Mucosa of stomach (tissue), 1 donor: Measurements from ENCODE around the gene SLCO4C1.

Source experiments
- H3K27me3 ChIP-seq: one replicate; pipeline ENCODE4 v1.7.0; 2013; ENCODE audit warnings: mild to moderate bottlenecking, low read length; ENCODE audit not compliant: control insufficient read depth, insufficient read depth
- H3K36me3 ChIP-seq: one replicate; pipeline ENCODE4 v1.7.0; 2013; ENCODE audit warnings: low read length; ENCODE audit not compliant: control insufficient read depth, insufficient read depth
- H3K4me1 ChIP-seq: one replicate; pipeline ENCODE4 v1.7.0; 2013; ENCODE audit warnings: mild to moderate bottlenecking, low read length; ENCODE audit not compliant: control insufficient read depth, insufficient read depth
- H3K4me3 ChIP-seq: one replicate; pipeline ENCODE4 v1.7.0; 2013; ENCODE audit warnings: low read length
- H3K9ac ChIP-seq: one replicate; pipeline ENCODE4 v1.7.0; 2013; ENCODE audit warnings: mild to moderate bottlenecking, low read length, moderate library complexity
- H3K9me3 ChIP-seq: one replicate; pipeline ENCODE4 v1.7.0; 2013; ENCODE audit warnings: mild to moderate bottlenecking, low read length, moderate library complexity; ENCODE audit not compliant: control insufficient read depth
- donor health status: Pancreatic carcinoma.

The SLCO4C1 gene

GRCh38 chr5:102249381-102249780 is 46.7 kb downstream of the SLCO4C1 start:
- Histone ChIP-seq H3K4me3 (no peak overlapping the region), H3K9ac (no peak overlapping the region), H3K4me1 (no peaks in the 10 kb centered on the region), H3K36me3 (no peaks in the 10 kb centered on the region), H3K9me3 (no peaks in the 10 kb centered on the region), H3K27me3 (no peaks in the 10 kb centered on the region)

GRCh38 chr5:102243213-102243612 is 52.9 kb downstream of the SLCO4C1 start:
- H3K9me3 ChIP-seq = no peaks in the 10 kb centered on the region
- no peak overlapping the region for H3K9ac ChIP-seq
- H3K4me1 ChIP-seq = no peaks in the 10 kb centered on the region
- H3K27me3 ChIP-seq = no peaks in the 10 kb centered on the region
- no peaks in the 10 kb centered on the region for H3K36me3 ChIP-seq
- H3K4me3 ChIP-seq = no peak overlapping the region

DNA sequence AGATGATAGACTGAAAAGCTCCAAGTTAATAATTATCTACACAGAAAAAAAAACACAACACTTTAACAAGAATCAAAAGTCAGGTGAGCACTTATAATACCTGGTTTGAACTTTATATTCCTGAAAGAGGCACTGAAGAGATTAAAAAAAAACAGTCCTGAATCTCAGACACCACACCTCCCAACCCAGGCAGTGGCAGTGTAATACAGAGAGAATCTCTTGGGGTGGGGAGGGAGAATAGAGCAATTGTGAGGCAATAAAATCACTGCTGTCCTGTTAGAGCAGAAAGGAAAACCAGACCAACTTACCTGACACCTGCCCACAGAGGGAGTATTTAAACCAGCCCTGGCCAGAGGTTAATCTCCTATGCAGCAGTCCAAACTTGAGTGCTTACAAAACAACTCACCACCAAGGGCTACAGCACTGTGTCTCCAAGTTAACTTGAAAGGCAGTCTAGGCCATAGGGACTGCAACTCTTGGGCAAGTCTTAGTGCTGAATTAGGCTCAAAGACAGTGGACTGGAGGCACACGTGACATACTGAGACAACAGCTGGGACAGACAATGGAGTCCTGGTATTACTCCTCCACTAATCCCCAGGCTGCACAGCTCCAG is 54.2 kb downstream of the SLCO4C1 start:
- Histone ChIP-seq H3K4me1 (no peaks in the 10 kb centered on the region), H3K36me3 (no peaks in the 10 kb centered on the region), H3K27me3 (no peaks in the 10 kb centered on the region), H3K4me3 (no peak overlapping the region), H3K9me3 (no peaks in the 10 kb centered on the region), H3K9ac (no peak overlapping the region)

DNA sequence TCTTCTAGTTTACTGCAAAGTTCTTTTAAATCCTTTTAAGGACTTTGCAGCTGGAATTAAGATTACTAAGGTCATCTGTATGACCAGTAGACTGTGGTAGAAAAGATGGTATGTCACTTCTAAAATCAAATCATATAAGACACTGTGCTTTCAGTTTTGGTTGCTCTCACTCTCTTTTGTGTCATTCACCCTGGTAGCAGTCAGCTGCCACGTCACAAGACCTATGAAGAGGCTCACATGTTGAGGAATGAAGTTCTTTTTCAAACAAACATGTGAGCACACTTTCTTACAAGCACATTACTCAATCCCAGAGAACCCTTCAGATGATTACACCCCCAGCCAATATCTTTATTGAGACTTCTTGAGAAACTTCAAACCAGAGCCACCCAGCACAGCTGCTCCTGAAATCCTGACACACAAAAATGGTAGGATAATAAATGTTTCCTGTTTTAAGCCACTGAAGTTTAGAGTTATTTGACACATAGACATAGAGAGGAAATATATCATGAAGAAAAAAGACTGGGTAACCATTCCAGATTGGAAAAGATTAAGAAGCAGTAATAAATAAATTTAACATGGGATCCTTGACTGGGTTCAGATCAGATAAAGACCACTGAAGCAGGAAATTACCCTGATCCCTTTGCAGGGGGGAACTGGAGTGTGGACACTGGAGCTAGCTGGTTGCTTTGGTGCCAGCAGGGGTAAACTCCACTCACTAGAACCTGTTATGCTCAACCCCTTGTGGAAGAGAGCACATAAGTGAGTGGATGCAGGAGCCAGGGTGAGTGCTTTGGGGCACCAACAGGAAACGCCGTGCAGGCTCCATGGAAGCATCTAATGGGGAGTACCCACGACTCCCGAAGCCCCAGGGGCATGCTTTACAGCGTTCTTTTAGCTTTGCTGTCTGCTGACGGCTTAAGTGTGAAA is 64.1 kb downstream of the SLCO4C1 start:
- H3K27me3 ChIP-seq = no peaks in the 10 kb centered on the region
- no peak overlapping the region for H3K4me3 ChIP-seq
- H3K4me1 ChIP-seq = no peaks in the 10 kb centered on the region
- no peaks in the 10 kb centered on the region for H3K9me3 ChIP-seq
- no peaks in the 10 kb centered on the region for H3K36me3 ChIP-seq
- no peak overlapping the region for H3K9ac ChIP-seq

- no peak overlapping the region for H3K9ac ChIP-seq
- H3K36me3 ChIP-seq = no peaks in the 10 kb centered on the region
- no peaks in the 10 kb centered on the region for H3K9me3 ChIP-seq
- H3K4me3 ChIP-seq = no peak overlapping the region
- H3K27me3 ChIP-seq = no peaks in the 10 kb centered on the region
- no peaks in the 10 kb centered on the region for H3K4me1 ChIP-seq
These were observed 66.4 kb downstream of the SLCO4C1 start for GRCh38 chr5:102229685-102230084.

GRCh38 chr5:102226321-102226720 is 69.8 kb downstream of the SLCO4C1 start:
- Histone ChIP-seq H3K9ac (no peak overlapping the region), H3K36me3 (no peaks in the 10 kb centered on the region), H3K27me3 (no peaks in the 10 kb centered on the region), H3K4me3 (no peak overlapping the region), H3K4me1 (no peaks in the 10 kb centered on the region), H3K9me3 (no peaks in the 10 kb centered on the region)

DNA sequence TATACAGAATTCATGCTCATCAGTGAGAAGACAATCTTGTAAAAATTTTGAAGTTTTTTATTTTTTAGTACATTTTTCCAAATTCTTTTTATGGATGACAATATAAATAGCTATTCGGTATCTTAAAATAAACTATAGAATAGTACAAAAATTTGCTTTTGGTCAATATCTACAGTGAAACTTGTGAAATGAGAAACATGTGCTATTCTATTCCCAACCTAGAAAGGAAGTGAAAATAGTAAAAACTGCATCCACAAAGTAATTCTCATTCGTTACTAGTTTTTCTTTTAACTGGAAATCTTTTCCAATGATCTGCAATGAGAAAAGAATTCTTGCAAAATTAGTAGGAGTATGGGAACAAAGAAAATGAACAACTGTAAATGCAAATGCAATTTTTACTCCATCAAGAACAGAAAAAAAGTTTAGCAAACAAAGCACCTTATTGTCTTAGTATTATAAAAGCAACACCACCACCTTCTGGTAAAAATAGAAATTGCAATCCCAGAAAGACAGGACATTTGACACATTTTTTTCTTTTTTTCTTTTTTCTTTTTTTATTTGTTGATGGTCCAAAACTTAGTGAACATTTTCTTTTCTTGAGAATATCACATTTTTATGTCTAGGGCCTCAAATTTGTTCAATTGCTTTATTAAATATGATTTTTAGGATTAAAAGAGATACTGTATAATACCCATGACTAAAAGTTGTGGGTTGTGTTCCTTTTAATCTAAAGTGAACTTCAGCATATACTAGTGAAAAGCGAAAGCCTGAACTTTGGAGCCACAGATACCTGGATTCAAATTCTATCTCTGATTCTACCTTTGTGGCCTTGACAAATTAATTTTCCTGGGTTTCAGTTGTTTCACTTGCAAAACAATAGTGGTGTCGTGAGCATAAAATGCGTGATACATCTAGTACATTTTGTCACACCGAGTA is 72.3 kb downstream of the SLCO4C1 start:
- Histone ChIP-seq H3K27me3 (no peaks in the 10 kb centered on the region), H3K9ac (no peak overlapping the region), H3K4me1 (no peaks in the 10 kb centered on the region), H3K4me3 (no peak overlapping the region), H3K9me3 (no peaks in the 10 kb centered on the region), H3K36me3 (no peaks in the 10 kb centered on the region)

- Histone ChIP-seq H3K36me3 (no peaks in the 10 kb centered on the region), H3K9ac (no peak overlapping the region), H3K27me3 (no peaks in the 10 kb centered on the region), H3K4me1 (no peaks in the 10 kb centered on the region), H3K9me3 (no peaks in the 10 kb centered on the region), H3K4me3 (no peak overlapping the region)
These were observed 73.3 kb downstream of the SLCO4C1 start for GRCh38 chr5:102222772-102223171.

DNA sequence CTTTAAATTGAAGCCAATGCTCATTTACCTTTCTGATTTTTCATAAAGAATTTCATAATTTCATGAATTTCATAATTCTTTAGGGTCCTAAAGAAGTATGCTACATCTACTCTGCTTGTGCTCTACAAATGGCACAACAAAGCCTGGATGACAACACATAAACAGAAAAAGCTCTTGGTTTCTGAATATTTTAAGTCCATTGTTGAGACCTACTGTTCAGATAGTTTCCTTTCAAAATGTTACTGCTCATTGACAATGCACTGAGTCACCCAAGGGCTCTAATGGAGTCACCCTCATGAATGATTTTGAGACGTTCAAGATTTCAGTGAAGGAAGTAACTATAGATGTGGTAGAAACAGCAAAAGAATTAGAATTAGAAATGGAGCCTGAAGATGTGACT is 74.1 kb downstream of the SLCO4C1 start:
- H3K36me3 ChIP-seq = no peaks in the 10 kb centered on the region
- no peaks in the 10 kb centered on the region for H3K27me3 ChIP-seq
- no peak overlapping the region for H3K9ac ChIP-seq
- no peak overlapping the region for H3K4me3 ChIP-seq
- H3K9me3 ChIP-seq = no peaks in the 10 kb centered on the region
- no peaks in the 10 kb centered on the region for H3K4me1 ChIP-seq

- Histone ChIP-seq H3K4me1 (no peaks in the 10 kb centered on the region), H3K9ac (no peak overlapping the region), H3K27me3 (no peaks in the 10 kb centered on the region), H3K36me3 (no peaks in the 10 kb centered on the region), H3K9me3 (no peaks in the 10 kb centered on the region), H3K4me3 (no peak overlapping the region)
These were observed 77.9 kb downstream of the SLCO4C1 start for GRCh38 chr5:102218159-102218558.

DNA sequence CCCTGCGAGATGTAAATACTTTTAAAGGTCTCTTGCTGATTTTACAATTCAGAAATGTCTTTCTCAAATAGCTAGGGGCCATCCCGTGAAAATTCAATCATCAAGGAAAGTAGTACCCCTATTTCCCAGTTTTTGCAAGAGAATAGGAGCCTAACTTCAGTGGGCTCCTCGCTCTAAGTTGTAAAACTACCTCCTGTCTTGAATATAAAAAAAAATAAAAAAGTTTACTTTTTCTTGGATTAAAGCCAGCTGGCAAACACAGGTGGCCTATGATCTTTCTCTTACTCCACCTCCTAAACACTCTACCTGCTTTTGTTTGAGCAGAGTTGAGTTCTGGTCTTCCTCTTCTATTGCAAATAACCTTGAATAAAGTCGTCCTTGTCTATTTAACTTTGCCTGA is 79.4 kb downstream of the SLCO4C1 start:
- no peaks in the 10 kb centered on the region for H3K9me3 ChIP-seq
- H3K4me1 ChIP-seq = no peaks in the 10 kb centered on the region
- H3K9ac ChIP-seq = no peak overlapping the region
- no peaks in the 10 kb centered on the region for H3K27me3 ChIP-seq
- H3K36me3 ChIP-seq = no peaks in the 10 kb centered on the region
- H3K4me3 ChIP-seq = no peak overlapping the region

DNA sequence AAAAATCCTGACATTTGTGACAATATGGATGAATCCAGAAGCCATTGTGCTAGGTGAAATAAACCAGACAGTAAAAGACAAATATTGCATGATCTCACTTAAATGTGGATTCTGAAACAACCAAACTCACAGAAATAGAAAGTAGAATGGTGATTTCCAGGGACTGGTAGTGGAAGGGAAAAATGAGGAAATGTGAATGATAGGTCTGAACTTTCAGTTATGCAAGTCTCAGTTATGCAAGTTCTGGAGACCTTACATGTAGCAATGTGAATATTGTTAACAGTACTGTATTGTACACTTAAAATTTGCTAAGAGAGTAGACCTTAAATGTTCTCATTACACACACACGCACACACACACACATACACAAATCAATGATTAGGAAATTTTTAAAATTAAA is 84.9 kb downstream of the SLCO4C1 start:
- H3K4me3 ChIP-seq = no peak overlapping the region
- H3K9ac ChIP-seq = no peak overlapping the region
- no peaks in the 10 kb centered on the region for H3K9me3 ChIP-seq
- H3K36me3 ChIP-seq = no peaks in the 10 kb centered on the region
- no peaks in the 10 kb centered on the region for H3K4me1 ChIP-seq
- no peaks in the 10 kb centered on the region for H3K27me3 ChIP-seq
